ENCODE data around the gene TOP2B.

Gene TOP2B

GRCh38 chr3:25555695-25556437, 108.8 kb downstream of the TOP2B start:
- DNase-seq: no peak

DNA sequence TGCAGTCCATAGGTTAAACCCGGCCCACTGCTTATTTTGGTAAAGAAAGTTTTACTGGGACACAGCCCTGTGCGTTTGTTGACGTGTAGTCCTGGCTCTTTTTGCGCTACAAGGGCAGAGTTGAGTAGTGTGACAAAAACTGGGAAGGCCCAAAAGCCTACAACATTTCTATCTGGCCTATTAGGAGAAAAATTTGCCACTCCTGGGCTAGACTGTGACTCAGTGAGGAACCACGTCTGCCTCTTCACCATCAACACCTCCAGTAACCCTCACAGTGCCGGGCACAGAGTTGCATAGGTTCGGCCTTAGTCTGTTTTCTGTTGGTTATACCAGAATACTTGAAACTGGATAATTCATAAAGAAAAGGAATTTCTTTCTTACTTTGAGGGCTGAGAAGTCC, 110.3 kb downstream of the TOP2B start:
- DNase-seq: no peak

DNA sequence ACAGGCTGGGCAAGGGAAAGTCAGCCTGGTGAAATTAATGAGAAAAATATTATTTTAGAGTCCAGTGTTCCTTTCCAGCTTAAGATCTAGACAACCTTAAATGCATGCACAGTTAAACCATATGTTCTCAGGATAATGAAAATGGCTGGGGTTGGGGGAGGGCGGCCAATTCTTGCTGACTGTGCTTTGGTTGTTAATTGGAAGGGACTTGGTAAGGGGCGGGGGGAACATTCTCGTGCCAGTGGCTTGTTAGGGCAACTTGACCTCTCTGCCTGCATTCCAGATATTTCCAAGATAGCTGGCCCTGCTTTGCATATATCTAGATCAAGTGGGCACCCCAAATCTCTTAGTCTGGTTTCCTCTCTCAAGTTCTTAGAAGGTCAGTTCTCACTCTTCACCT, 112.5 kb downstream of the TOP2B start:
- DNase-seq: no peak

GRCh38 chr3:25548836-25549235, 115.9 kb downstream of the TOP2B start:
- DNase-seq: no peak

GRCh38 chr3:25547943-25548674, 116.6 kb downstream of the TOP2B start:
- no peak for DNase-seq
